ENCODE data around the gene NOTCH4.

DNA sequence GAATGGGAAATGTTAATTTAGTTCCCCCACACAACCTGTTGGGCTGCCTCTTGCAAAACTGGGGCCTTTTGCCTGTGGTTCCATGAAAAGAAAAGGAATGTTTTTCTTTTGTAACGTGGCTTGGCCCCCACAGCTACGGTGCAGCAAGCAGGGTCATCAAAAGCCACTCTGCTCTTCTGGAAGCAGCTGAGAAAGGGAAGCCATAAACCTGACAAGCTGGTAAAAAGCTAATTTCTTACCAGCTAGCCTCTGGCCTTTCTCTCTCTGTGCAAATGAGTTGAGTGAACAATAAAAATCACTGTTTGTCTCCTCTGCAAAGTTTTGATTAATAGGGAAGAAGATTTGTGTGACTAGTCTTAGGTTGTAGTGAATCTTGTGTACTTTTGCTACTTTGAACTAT lies 23.5 kb upstream of the NOTCH4 start:
- TF ChIP-seq, protein P1, sequence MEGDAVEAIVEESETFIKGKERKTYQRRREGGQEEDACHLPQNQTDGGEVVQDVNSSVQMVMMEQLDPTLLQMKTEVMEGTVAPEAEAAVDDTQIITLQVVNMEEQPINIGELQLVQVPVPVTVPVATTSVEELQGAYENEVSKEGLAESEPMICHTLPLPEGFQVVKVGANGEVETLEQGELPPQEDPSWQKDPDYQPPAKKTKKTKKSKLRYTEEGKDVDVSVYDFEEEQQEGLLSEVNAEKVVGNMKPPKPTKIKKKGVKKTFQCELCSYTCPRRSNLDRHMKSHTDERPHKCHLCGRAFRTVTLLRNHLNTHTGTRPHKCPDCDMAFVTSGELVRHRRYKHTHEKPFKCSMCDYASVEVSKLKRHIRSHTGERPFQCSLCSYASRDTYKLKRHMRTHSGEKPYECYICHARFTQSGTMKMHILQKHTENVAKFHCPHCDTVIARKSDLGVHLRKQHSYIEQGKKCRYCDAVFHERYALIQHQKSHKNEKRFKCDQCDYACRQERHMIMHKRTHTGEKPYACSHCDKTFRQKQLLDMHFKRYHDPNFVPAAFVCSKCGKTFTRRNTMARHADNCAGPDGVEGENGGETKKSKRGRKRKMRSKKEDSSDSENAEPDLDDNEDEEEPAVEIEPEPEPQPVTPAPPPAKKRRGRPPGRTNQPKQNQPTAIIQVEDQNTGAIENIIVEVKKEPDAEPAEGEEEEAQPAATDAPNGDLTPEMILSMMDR (conservative IDR thresholded peaks at IDR 0.05; ENCODE audit: low read depth, low read length), result no peak
- TF ChIP-seq, protein P2, sequence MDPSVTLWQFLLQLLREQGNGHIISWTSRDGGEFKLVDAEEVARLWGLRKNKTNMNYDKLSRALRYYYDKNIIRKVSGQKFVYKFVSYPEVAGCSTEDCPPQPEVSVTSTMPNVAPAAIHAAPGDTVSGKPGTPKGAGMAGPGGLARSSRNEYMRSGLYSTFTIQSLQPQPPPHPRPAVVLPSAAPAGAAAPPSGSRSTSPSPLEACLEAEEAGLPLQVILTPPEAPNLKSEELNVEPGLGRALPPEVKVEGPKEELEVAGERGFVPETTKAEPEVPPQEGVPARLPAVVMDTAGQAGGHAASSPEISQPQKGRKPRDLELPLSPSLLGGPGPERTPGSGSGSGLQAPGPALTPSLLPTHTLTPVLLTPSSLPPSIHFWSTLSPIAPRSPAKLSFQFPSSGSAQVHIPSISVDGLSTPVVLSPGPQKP (IDR thresholded peaks at IDR 0.05; ENCODE audit: borderline replicate concordance, low read depth, low read length), result no peak
- TF ChIP-seq SMC3 (IDR thresholded peaks at IDR 0.05; ENCODE audit: low read depth, low read length) (no peak), BHLHE40 (IDR thresholded peaks at IDR 0.05; ENCODE audit: low read depth, low read length) (no peak)
